ENCODE measurements around the gene THSD7B.

- TF ChIP-seq EZH2phosphoT487 (IDR thresholded peaks at IDR 0.05; ENCODE audit: insufficient read depth, low read depth), result no peak
- no peak for TF ChIP-seq EZH2 (IDR thresholded peaks at IDR 0.05; ENCODE audit: insufficient read depth, poor library complexity, severe bottlenecking)
Measured at GRCh38 chr2:136966485-136966884, 201.1 kb downstream of the THSD7B start.
